T-helper 2 cell treated with Interferon-gamma antibody and Interleukin-4, amounts not matched to agents 5 μg/mL and 100 μg/mL, for 36 hours (primary cell): Measurements from ENCODE around the gene SIRPA.

Experiments used
- DNase-seq: peaks from one replicate; pipeline ENCODE4 v3.0.0; 2021; ENCODE audit warnings: low spot score
- H3K27ac Mint-ChIP-seq: one replicate; pipeline ENCODE4 v1.8.0; 2021; ENCODE audit warnings: mild to moderate bottlenecking, mixed read lengths
- H3K27me3 Mint-ChIP-seq: one replicate; pipeline ENCODE4 v1.8.0; 2021; ENCODE audit warnings: low read depth, mixed read lengths
- H3K36me3 Mint-ChIP-seq: one replicate; pipeline ENCODE4 v1.8.0; 2021; ENCODE audit warnings: low read depth, mixed read lengths
- H3K4me1 Mint-ChIP-seq: one replicate; pipeline ENCODE4 v1.8.0; 2021; ENCODE audit warnings: low read depth, mixed read lengths
- H3K4me3 Mint-ChIP-seq: one replicate; pipeline ENCODE4 v1.8.0; 2022; ENCODE audit warnings: mild to moderate bottlenecking, moderate library complexity, mixed read lengths
- H3K9me3 Mint-ChIP-seq: one replicate; pipeline ENCODE4 v1.8.0; 2021; ENCODE audit warnings: mixed read lengths

Gene SIRPA

DNA sequence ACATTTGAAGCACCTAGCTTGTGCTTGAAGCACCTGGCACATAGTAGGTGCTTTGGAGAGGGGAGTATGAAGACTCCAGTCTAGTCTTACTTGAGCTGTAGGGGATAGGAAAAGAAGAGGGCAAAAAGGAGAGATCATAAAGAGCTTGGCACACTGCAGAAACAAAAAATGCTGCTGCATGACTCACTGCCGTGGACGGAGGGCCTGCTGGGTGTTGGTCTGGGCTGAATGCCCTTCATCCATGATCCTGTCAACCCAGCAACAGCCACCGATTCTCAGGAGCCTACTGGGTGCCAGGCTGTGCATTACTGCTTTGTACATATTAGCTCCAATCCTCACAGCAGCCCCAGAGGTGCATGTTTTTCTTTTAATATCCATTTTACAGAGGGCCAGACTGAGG is 92.6 kb downstream of the SIRPA start:
- Mint-ChIP-seq H3K27ac (no peak overlapping the region), H3K36me3 (no peaks in the 10 kb centered on the region), H3K27me3 (peaks cover 17% of the 10 kb centered on the region)

More for the DNA sequence above, 92.6 kb downstream of the SIRPA start:
- no peak for DNase-seq
- Mint-ChIP-seq H3K9me3 (no peaks in the 10 kb centered on the region), H3K4me1 (no peaks in the 10 kb centered on the region), H3K4me3 (no peak overlapping the region)
